Upper lobe of left lung (tissue), 4 donors: ENCODE results near the gene TIMM23.

Source experiments
- POLR2AphosphoS5 ChIP-seq, 2 donors: sonication (generic); formaldehyde crosslinking; IDR thresholded peaks; one replicate each; pipeline ENCODE4 v1.5.1; 2017; ENCODE audit warnings: antibody characterized with exemption in 2 of 2
- TF ChIP-seq, protein P1 (sequence below), 6 experiments: fragments of 450-650 bp in 4 of 6; fragments of 200-600 bp in 2 of 6; sonication (generic) in 2 of 6; IDR thresholded peaks; one replicate each; pipeline ENCODE4 v1.5.1; 2016 to 2019; ENCODE audit warnings: antibody characterized with exemption in 6 of 6

GRCh38 chr10:45972106-45972812, at the start of gene TIMM23:
- TF ChIP-seq, protein P1, sequence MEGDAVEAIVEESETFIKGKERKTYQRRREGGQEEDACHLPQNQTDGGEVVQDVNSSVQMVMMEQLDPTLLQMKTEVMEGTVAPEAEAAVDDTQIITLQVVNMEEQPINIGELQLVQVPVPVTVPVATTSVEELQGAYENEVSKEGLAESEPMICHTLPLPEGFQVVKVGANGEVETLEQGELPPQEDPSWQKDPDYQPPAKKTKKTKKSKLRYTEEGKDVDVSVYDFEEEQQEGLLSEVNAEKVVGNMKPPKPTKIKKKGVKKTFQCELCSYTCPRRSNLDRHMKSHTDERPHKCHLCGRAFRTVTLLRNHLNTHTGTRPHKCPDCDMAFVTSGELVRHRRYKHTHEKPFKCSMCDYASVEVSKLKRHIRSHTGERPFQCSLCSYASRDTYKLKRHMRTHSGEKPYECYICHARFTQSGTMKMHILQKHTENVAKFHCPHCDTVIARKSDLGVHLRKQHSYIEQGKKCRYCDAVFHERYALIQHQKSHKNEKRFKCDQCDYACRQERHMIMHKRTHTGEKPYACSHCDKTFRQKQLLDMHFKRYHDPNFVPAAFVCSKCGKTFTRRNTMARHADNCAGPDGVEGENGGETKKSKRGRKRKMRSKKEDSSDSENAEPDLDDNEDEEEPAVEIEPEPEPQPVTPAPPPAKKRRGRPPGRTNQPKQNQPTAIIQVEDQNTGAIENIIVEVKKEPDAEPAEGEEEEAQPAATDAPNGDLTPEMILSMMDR (IDR thresholded peaks at IDR 0.05), result peak in 1 of 6 experiments; percentile 26
- TF ChIP-seq POLR2AphosphoS5 (IDR thresholded peaks at IDR 0.05), result peak; percentile 53 to 94
